Measurements from ENCODE around the gene HSPH1.

The HSPH1 gene

DNA sequence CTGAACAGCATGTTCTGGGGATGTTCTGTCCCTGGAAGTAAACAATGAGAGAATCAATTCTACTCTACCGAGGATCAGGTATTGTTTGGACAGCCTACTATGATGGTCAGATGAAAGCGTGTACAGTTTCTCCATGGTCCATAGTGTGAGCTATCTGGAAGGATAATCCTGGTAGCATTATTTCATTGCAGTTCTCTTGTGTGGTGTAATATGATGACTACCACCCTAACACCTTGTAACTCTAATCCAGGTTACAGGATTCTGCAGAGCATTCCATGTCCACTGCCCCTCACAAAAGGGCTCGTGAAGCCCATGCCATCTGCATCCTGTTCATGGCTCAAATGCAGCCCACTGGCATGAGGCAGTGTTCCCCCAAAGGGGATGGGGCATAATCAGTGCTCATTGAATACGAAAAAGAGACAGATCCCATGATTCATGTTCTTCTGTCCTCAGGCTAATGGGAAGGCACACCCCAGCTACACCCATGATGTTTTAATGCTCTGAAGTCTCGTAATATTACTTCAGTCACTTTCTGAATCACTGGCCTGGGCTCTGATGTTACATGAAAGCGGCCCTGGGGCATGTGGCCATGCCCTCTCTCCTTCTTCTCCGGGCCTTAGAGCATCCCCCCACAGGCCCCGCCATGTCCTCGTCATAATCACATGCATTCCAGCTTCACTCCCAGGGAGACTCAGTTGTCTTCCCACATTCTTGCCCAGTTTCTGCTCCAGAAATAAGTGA lies 68.4 kb downstream of the HSPH1 start:
- DNase-seq: no peak

DNA sequence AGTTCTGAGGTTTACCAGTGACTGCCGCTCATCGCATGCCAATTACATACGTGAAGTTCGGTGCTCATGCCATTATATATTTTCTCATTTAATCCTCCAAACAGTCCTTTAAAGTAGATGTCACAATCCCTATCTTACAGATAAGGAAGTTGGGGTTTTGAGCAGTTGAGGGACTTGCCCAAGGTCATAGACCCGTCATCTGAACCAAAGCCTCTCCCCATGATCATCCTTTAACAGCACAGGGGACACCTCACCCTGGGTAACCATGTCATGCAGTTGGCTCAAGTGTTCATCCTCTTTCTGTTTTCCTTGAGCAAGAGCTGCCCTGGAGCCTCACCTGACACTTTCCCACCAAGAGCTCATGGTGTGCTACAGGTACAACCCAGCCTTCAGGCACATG lies 69.1 kb downstream of the HSPH1 start:
- DNase-seq: no peak

DNA sequence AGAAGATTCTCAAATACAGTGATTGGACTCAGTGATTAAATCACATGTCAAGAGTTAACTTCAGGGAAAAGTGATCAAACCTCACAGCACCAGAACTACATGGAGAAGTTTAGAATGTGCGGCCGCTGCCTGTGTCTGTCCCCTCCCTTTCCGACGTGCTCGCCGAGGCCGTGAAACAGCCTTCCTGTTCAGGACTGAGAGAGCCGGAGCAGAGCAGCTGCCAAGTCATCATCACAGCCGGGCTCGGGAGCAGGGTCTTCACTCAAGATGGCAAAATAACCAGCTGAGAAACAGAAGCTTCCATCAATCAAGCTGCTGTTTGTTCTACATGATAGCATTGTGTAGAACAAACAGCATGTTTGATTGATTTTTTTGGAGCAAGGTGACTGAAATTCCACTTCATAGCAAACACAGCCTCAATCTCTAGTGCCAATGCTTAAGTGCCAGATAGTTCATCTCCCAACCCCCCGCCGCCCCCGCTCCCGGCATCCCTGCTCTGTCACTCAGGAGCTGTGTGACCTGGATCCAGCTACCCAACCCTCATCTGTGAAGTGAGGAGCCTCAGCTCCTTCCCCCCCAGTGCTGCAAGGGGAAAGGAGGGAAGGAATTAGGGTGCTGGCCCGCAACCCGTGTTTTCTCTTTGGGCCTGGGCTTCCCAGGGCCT lies 70.6 kb downstream of the HSPH1 start:
- DNase-seq: no peak

DNA sequence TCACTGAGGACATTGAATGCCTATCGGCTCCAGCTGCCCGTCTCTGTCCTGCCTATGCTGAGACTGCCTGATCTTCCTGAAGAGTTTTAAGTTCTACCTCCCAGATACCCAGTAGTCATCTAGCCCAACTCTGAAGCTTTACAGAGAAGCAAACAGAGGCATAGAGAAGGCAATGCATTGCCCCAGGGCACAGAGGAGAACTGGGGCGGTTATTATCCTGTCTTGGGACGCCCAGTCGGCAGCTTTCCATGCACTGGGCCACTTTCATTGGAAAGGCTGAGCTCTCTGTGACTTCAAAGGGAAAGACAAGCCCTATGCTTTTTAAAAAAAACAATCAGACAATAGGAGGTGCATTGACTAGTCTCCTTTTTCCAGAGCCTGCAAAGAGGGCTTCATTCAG lies 71.6 kb downstream of the HSPH1 start:
- no peak for DNase-seq

DNA sequence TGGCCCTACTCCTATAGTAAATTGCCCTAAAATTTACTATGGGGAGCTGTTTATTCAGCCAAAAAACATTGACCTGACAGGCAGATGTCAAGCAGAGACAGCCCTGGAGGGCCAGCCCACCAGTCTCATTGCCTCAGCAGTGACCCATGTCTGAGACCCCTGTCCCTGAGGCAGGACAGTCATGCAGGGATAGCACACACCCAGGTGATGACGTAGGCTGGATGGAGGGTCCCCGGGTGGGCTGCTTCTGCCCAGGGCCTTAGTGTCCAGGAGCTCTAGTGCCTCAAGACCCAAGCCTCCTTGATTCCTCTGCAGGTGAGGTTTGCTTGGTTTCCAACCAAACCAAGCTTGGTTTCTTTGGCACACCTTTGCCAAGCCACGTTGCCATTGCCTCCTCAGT lies 72.1 kb downstream of the HSPH1 start:
- no peak for DNase-seq

DNA sequence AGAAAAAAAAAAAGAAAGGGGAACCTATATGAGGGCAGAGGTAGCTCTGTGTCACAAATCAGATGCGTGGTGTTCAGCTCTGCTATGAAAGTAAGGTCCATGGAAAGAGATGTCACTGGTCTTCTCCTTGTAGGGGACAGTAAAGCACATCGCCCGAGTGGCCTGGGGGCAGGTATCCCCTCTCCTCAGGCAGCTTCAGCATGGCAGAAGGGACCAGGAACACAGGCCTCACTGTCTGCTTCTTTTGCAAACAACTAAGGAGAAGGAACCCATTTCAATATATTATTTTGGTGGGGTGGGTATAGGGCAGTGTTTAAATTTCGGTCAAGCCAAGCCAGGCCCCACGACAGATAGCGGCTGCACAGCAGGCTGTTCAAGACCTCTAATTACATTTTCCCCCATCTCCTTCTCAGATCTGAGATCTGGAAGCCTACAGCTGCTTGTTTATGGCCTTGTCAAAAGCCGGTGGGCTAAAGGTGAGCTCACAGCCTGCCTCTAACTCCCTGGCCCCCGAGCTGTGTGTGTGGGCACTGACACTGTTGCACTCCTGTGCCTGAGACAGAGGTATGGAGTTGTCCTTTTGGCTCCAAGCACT lies 72.8 kb downstream of the HSPH1 start:
- no peak for DNase-seq

Measured in CD4-positive, alpha-beta T cell treated with Interleukin-10 for 1 hour (primary cell).